Liver (tissue), 3 donors: ENCODE results near the gene CLPTM1.
"Not testable (repeated sequence)": the region's sequence is repeated elsewhere in the genome, so short reads cannot be mapped to it uniquely, and the experiment has no call there.

Experiments used
- EGR1 ChIP-seq, 2 donors: IDR thresholded peaks; 2 replicates each; pipeline ENCODE4 v1.6.1; 2016 to 2018; ENCODE audit warnings: antibody characterized with exemption in 2 of 2, low read depth in 2 of 2
- FOXA2 ChIP-seq: IDR thresholded peaks from 2 replicates; pipeline ENCODE4 v1.6.1; 2016; ENCODE audit warnings: antibody characterized with exemption
- GABPA ChIP-seq, 2 donors: IDR thresholded peaks in 1 of 2; conservative IDR thresholded peaks in 1 of 2; 2 replicates each; pipeline ENCODE4 v1.6.1; 2016; ENCODE audit warnings: antibody characterized with exemption in 2 of 2, mild to moderate bottlenecking in 1 of 2, moderate library complexity in 1 of 2
- SP1 ChIP-seq: IDR thresholded peaks from 2 replicates; pipeline ENCODE4 v1.6.1; 2018; ENCODE audit warnings: antibody characterized with exemption, mild to moderate bottlenecking
- TAF1 ChIP-seq: conservative IDR thresholded peaks from 2 replicates; pipeline ENCODE4 v1.6.1; 2016; ENCODE audit warnings: antibody characterized with exemption, mild to moderate bottlenecking
- TF ChIP-seq, protein P1 (sequence below): IDR thresholded peaks from 2 replicates; pipeline ENCODE4 v1.6.1; 2016; ENCODE audit warnings: antibody characterized with exemption, mild to moderate bottlenecking
- TF ChIP-seq, protein P2 (sequence below): IDR thresholded peaks from 2 replicates; pipeline ENCODE4 v1.6.1; 2016; ENCODE audit warnings: antibody characterized with exemption
- TF ChIP-seq, protein P3 (sequence below): fragments of 150-350 bp; IDR thresholded peaks from 2 replicates; pipeline ENCODE4 v1.5.1; 2017; ENCODE audit warnings: improper control_type of control experiment, low read depth, low read length; ENCODE audit not compliant: missing input control
- TF ChIP-seq, protein P4 (sequence below): IDR thresholded peaks from 2 replicates; pipeline ENCODE4 v1.6.1; 2016; ENCODE audit warnings: antibody characterized with exemption
- donor health status: healthy.
- donor health status: healthy.

DNA sequence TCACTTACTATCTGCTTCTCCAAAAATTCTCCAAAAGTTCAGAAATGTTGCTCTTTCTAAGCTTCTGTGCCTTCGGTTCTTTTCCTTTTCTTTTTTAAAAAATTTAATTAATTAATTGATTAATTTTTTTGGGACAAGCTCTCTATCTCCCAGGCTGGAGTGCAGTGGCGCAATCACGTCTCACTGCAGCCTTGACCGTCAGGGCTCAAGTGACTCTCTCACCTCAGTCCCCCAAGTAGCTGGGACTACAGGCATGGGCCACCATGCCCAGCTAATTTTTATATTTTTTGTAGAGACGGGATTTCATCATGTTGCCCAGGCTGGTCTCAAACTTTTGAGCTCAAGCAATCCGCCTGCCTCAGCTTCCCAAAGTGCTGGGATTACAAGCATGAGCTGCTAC lies 16.3 kb downstream of the CLPTM1 start:
- not testable (repeated sequence) for TF ChIP-seq EGR1 (IDR thresholded peaks at IDR 0.05; ENCODE audit: low read depth in 2 of 2); TAF1; FOXA2; SP1; GABPA (IDR thresholded peaks at IDR 0.05 in 1 of 2, conservative IDR thresholded peaks at IDR 0.05 in 1 of 2)
- TF ChIP-seq, protein P1, sequence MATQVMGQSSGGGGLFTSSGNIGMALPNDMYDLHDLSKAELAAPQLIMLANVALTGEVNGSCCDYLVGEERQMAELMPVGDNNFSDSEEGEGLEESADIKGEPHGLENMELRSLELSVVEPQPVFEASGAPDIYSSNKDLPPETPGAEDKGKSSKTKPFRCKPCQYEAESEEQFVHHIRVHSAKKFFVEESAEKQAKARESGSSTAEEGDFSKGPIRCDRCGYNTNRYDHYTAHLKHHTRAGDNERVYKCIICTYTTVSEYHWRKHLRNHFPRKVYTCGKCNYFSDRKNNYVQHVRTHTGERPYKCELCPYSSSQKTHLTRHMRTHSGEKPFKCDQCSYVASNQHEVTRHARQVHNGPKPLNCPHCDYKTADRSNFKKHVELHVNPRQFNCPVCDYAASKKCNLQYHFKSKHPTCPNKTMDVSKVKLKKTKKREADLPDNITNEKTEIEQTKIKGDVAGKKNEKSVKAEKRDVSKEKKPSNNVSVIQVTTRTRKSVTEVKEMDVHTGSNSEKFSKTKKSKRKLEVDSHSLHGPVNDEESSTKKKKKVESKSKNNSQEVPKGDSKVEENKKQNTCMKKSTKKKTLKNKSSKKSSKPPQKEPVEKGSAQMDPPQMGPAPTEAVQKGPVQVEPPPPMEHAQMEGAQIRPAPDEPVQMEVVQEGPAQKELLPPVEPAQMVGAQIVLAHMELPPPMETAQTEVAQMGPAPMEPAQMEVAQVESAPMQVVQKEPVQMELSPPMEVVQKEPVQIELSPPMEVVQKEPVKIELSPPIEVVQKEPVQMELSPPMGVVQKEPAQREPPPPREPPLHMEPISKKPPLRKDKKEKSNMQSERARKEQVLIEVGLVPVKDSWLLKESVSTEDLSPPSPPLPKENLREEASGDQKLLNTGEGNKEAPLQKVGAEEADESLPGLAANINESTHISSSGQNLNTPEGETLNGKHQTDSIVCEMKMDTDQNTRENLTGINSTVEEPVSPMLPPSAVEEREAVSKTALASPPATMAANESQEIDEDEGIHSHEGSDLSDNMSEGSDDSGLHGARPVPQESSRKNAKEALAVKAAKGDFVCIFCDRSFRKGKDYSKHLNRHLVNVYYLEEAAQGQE: not testable (repeated sequence)
- TF ChIP-seq, protein P2, sequence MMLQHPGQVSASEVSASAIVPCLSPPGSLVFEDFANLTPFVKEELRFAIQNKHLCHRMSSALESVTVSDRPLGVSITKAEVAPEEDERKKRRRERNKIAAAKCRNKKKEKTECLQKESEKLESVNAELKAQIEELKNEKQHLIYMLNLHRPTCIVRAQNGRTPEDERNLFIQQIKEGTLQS: not testable (repeated sequence)
- TF ChIP-seq, protein P3, sequence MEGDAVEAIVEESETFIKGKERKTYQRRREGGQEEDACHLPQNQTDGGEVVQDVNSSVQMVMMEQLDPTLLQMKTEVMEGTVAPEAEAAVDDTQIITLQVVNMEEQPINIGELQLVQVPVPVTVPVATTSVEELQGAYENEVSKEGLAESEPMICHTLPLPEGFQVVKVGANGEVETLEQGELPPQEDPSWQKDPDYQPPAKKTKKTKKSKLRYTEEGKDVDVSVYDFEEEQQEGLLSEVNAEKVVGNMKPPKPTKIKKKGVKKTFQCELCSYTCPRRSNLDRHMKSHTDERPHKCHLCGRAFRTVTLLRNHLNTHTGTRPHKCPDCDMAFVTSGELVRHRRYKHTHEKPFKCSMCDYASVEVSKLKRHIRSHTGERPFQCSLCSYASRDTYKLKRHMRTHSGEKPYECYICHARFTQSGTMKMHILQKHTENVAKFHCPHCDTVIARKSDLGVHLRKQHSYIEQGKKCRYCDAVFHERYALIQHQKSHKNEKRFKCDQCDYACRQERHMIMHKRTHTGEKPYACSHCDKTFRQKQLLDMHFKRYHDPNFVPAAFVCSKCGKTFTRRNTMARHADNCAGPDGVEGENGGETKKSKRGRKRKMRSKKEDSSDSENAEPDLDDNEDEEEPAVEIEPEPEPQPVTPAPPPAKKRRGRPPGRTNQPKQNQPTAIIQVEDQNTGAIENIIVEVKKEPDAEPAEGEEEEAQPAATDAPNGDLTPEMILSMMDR: not testable (repeated sequence)
- TF ChIP-seq, protein P4, sequence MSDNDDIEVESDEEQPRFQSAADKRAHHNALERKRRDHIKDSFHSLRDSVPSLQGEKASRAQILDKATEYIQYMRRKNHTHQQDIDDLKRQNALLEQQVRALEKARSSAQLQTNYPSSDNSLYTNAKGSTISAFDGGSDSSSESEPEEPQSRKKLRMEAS: not testable (repeated sequence)
